HG03060 (cell line): ENCODE results near the gene MEGF6.

Source experiments
- ATAC-seq: cut with Tn5 transposase; IDR thresholded peaks from one replicate; pipeline ENCODE4 v1.9.1; 2021; ENCODE audit warnings: low read depth, moderate number of reproducible peaks; ENCODE audit not compliant: unreplicated experiment

The MEGF6 gene, protein sequence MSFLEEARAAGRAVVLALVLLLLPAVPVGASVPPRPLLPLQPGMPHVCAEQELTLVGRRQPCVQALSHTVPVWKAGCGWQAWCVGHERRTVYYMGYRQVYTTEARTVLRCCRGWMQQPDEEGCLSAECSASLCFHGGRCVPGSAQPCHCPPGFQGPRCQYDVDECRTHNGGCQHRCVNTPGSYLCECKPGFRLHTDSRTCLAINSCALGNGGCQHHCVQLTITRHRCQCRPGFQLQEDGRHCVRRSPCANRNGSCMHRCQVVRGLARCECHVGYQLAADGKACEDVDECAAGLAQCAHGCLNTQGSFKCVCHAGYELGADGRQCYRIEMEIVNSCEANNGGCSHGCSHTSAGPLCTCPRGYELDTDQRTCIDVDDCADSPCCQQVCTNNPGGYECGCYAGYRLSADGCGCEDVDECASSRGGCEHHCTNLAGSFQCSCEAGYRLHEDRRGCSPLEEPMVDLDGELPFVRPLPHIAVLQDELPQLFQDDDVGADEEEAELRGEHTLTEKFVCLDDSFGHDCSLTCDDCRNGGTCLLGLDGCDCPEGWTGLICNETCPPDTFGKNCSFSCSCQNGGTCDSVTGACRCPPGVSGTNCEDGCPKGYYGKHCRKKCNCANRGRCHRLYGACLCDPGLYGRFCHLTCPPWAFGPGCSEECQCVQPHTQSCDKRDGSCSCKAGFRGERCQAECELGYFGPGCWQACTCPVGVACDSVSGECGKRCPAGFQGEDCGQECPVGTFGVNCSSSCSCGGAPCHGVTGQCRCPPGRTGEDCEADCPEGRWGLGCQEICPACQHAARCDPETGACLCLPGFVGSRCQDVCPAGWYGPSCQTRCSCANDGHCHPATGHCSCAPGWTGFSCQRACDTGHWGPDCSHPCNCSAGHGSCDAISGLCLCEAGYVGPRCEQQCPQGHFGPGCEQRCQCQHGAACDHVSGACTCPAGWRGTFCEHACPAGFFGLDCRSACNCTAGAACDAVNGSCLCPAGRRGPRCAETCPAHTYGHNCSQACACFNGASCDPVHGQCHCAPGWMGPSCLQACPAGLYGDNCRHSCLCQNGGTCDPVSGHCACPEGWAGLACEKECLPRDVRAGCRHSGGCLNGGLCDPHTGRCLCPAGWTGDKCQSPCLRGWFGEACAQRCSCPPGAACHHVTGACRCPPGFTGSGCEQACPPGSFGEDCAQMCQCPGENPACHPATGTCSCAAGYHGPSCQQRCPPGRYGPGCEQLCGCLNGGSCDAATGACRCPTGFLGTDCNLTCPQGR (N-terminal part only)

DNA sequence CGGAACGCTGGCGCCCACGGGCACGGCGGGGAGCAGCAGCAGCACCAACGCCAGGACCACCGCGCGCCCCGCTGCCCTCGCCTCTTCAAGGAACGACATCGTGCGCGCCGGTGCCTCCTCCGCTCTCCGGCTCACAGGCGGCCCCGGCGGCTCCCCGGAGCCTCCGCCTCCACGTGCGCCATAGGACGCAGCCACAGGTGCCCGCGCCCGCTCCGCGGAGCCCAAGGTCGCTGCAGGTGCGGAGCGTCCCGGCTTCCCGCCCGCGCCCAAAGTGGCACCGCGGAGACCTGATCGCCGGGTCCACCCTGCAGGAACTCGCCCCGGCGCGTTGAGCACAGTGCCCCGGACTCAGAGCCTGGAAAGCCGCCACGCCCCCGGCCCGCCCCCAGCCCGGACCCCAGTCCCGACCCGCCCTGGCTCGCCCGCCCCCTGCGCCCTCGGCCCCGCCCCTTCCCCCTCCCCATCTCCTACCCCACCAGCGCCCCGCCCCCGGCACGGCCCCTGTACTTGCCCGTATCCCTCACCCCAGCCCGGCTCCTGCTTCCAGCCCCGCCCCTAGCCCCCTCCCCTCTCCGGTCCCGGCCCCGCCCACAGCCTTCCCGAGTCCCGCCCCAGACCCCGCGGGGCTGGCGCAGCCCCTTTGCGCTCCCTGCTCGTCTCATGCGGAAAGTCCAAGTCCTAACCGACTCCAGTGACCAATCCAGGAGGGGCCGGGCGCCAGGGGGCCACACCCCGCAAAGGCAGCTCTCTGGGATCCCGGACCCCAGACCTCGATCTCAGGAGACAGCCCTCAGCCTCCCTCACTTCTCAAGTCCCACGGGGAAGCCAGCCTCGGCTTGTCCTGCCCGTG lies at the start of gene MEGF6:
TSS of gene MEGF6 (minus strand) at position 339 of the 850 bp plus-strand sequence. CDS start at position 99, 240 bp downstream.
- ATAC-seq, result no peak

DNA sequence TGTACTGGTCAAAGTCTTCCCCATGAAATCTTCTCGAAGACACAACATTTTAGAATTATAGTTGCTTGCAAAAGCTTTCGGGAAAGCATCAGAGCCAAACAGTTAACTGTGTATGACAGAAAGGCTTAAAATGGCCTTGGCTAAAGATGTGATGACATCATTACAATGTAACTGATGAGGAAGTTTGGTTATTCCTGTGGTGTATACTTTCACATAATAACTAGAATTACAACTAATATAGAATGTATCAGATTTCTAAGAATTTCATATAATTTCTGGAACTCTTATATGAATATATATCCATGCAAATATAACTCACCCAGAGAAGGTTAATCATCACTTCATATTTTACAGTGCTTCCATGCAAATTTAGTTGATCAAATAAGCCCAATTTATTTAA lies 49.4 kb upstream of the MEGF6 start:
- ATAC-seq, result no peak

DNA sequence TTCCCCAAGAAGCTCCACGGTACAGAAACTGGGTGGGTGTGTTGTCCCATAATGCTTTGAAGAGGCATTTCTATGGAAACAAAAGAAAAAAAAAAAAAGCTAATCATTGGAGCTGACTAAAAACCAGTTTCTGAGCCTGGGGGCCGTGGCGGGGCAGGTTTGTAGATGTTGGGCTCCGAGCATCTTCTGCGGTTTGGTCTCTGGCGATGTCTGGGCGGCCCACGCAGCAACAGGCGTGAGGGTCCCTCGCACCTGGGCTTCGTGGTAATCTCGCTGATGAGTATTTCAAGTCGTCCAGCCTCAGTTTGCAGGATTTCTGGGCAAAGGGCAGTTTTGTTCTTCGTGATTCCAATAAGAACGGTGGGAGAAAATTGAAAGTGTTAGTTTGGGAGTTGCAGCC lies 47.8 kb upstream of the MEGF6 start:
- ATAC-seq, result no peak

DNA sequence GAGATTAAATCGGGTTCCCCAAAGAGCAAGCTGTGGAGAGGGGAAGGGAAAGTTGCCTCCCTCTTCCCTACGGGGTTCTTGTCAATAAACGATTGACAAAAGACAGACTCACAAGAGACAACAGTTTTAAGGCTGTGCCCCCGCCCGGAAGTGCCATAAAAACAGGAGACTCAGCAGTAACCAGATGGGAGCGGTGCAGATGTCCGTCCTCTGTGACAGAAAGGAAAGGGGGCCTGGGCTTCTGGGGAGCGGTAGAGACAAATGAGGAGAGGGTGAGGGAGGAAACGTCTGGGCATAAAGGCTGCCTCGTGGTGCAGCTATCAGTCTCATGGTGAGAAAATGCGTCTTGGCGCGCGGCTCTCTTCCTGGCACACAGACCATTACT lies 46.9 kb upstream of the MEGF6 start:
- ATAC-seq, result no peak

DNA sequence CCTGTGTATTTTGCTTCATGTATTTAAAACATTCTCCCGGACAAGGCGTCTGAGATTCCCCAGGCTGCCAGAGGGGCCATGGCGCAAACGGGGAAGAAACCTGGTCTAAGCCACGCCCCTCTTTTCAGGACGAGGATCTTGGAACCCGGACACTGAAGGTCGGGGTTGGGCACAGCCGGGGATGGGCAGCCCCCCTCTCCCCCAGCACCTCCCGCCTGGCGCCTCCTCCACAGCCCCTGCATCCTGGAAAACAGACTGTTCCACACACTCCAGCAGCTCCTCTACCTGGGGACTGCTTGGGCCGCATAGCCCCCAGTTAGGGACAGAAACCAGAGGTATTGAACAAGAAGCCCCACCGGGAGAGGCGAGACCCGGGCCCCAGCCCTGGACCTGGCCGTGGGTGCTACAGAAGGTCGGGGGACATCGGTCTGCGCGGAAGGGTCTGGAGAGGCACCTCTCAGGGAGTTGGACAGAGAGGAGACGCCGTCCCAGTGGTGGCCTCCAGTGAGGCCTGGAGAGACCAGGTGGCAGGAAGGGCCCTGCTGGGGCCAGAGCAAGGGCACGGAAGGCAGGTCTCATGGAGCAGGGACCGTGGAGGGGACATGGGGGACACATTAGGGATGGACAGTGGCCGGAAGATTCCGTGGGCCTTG lies 46.4 kb upstream of the MEGF6 start:
- no peak for ATAC-seq

DNA sequence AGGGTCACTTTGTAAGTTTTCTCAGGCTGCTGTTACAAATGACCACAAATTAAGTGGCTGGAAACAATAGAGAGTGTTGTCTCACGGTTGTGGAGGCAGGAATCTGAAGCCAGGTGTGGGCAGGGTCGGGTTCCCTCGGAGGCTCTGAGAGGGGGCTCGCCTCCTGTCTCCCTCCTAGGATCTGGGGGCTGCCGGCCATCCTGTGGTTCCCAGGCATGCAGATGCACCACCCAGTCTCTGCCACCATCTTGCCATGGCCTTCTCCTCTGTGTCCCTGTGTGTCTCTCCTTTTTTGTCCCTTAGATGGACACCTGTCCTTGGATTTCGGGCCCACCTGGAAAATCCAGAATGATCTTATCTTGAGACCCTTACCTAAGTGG lies 45.8 kb upstream of the MEGF6 start:
- ATAC-seq, result no peak

DNA sequence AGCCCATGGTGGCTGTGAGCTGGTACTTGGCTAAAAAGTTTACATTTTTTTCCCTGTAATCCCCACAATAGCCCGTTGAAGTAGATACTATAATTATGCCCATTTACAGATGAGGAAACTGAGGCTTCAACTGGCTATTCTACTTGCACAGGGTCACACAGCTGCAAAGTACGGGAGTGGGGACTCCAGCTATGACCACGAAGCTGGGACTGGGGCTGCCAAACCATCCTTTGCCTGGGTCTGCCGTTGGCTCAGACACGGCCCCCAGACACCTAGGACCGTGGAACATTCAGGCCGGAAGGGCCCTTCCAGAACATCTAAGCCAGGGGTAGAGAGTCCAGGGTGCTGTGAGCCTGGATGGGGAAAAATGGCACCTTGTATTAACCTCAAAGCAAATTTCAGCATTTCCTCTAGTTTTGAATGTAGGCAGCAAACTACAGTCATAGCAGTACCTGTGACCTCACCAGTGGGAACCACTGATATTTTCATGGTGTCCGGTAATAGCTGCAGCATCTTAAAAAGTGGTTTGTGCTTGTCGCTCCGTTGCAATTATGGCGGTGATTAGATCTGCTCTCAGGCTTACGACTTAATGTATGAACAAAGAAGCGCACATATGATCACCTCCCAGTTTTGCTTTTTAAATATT lies 45.3 kb upstream of the MEGF6 start:
- ATAC-seq, result no peak

DNA sequence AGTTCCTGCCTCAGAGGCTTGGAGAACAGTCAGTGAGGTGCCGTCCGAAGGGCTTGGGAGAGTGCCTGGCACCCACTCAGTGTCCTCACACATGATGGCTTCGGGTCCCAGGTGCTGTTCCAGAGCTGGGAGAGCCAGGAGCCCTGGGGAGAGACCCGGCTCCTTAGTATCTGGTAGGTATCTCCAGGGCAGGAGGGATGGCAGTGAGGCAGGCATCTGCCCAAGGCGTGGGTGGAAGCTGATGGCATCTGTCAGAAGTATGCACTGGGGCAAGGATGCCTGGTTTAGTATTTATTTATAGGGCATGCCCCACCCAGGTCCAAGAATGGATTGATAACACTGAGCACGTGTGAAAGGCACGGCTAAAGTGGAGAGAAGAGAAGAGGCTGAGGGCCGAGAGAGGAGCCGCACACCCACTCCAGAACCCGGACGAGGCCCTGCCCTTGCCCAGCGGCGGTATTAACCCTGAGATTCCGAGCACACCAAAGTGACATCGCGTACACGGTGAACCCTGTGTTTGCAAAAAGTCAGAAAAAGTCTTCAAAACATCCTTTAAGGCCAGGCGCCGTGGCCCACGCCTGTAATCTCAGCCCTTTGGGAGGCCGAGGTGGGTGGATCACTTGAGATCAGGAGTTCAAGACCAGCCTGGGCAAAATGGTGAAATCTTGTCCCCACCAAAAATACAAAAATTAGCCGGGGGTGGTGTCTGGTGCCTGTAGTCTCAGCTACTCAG lies 43.4 kb upstream of the MEGF6 start:
- no peak for ATAC-seq

DNA sequence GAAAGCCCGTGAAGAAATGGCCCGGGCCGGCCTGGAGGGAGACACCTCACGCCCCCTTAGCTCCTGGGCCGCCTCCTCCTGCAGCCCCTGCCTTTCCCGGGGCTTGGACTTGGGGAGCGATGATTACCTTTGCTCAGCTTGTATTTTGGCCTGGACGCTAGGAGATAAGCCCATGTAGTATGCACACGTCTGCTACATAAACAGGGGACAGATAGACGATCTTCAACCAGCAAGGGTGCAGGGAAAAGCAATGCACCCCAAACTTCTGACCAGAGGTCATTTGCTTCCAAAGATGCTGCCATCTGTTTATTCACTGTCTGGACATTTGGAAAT lies 41.9 kb upstream of the MEGF6 start:
- ATAC-seq, result no peak

DNA sequence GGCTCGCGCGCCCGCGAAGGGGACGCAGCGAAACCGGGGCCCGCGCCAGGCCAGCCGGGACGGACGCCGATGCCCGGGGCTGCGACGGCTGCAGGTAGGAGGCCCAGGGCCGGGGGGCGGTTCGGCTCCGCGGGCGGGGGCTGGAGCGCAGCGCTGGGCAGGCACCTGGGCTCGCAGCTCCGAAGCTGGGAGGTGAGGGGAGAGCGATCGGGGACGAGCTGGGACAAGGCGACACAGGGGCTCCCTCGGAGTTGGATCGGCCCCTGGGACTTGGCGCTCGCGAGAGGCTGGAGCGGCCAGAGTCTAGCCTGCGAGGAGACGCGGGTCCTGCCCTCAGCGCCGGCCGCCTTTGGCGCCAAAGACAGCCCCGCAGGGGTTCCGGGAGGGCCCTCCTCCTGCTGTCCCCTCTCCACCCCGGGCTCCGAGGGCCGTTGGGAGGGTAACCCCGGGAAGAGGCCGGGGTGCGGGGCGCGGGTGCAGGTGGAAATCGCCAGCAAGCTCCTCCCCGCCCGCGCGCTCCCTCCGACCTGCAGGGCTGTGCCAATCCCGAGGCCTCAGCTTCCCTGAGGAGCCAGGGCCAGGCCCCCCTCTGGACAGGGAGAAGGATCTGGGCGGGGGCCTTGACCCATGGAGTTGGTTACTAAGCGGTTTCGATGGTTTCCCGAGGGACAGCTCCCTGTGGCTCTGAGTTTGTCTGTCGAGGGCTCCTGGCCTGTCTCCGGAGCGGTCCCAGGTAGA lies 41.4 kb upstream of the MEGF6 start:
- no peak for ATAC-seq

DNA sequence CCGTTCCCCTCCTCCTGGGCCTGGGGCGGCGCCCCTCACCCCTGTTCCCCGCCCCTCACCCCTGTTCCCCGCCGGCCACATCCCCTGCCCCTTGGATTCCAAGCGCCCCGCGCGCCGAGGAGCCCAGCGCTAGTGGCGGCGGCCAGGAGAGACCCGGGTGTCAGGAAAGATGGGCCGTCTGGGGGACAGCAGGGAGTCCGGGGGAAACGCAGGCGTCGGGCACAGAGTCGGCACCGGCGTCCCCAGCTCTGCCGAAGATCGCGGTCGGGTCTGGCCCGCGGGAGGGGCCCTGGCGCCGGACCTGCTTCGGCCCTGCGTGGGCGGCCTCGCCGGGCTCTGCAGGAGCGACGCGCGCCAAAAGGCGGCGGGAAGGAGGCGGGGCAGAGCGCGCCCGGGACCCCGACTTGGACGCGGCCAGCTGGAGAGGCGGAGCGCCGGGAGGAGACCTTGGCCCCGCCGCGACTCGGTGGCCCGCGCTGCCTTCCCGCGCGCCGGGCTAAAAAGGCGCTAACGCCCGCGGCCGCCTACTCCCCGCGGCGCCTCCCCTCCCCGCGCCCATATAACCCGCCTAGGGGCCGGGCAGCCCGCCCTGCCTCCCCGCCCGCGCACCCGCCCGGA lies 40.7 kb upstream of the MEGF6 start, which contains the start of gene TP73:
TSS of gene TP73 (plus strand) at position 587 of the 618 bp plus-strand sequence. CDS start 29,850 bp downstream, outside the sequence.
- ATAC-seq, result no peak

DNA sequence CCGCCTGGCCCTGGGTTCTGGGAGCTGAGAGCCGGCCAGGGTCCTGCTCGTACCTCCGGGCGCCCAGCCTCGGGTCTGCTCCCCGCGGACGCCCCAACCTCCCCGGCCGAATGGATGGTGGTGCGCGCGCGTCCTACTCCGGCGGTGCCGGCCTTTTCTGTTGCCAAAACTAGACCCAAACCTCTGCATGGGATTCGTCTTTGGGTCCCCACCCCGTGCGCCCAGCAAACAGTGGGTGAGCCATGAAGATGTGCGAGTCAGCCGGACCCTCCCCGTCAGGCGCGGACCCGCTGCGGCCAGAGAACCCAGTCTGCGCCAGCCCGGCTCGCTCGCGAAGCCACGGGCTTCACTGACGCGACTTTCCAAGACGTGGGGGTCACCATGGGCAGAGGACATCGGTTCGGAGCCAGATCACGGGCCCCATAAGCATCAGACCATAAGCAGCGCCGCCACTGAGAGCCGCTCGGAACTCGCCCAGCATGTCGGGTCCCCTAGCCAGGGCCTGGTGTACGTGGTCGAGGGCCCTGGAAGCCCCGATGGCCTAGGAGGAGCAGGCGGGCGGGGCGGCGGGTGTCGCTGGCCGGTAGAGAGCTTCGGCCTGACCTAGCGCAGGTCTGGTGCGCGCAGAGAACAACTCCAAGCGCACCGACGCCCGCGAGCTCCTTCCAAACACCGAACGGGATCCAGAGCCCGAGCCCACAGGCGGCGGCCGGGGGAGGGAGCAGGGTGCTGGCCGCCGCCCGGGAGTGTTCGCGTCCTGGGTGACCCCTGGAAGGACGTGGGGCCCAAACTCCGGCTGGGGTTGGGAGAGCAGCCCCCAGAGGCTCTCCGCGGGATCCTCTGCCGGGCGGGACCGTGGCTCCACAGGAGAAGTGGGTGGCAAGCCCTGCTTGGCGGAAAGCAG lies 40.0 kb upstream of the MEGF6 start:
- no peak for ATAC-seq

DNA sequence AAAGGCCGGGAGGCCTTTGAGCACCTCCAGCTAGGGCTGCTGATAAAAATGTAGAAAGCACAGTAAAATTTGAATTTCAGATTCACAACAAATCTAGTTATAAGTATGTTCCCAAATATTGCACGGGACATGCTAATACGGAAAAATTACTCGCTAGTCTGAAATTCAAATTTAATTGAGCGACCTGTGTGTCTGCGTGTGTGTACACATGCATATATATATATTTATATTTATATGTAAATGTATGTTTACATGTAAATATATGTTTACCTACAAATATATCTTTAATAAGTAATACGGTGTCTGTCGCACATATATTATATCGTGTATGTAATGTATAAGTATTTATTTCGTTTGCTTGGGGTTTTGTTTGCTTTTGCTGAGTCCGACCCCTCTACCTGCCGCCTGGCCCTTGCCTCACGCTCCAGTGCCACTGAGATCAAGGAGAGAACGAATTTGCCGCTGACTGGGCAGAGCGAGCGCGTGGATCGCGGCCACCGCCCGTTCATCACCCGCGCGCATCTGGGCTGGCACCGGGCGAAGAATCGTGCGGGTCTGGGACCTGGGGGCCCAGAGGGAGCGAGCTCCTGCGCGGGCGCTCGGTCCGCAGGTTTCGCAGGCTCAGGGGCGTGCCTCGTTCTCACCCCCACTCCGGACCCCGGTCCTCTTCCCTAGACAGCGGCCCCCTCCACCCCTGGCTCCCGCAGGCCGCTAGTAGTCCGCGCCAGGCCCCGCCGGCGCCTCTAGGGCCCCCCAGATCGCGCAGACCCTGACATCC lies 39.1 kb upstream of the MEGF6 start:
- ATAC-seq, result no peak

DNA sequence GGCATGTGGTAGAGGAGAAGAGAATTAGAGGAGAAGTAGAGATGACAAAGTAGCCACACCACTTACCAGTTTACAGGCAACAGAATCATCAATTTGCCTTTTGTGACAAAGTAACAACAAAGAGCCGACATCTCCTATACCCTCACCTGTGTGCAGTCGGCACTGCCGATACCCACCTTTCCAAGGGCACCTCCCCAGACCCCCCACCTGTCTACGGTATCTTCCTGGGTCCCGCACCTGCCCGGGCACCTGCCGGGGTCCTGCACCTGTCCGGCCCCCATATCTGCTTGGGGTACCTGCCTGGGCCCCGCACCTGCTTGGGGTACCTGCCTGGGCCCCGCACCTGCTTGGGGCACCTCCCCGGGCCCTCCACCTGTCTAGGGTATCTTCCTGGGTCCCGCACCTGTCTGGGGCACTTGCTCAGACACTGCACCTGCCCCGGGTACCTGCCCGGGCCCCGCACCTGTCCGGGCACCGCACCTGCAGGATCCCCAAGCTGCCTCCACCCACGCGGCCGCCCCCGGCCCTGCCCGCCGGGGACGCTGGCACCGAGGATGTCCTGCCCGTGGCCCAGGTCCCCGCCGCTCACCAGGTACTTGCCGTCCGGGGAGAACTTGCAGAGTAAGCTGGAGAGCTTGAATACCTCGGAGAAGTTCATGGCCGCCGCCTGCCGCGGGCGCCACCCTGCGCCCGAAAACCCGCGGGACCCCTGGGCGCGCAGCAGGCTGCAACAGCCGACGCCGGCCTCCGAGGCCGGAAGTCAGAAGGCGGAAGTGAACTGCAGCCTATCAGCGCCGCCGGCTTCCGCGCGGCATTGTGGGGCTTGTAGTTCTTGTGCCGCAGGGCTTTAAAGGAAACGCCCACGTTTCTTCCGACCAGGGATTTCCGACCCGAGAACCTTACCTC lies 38.3 kb upstream of the MEGF6 start, which contains the start of gene WRAP73:
TSS of gene WRAP73 (minus strand) at position 762 of the 906 bp plus-strand sequence. CDS start at position 658, 104 bp downstream.
- ATAC-seq, result peak; percentile 65
